NCI-H2196 (cell line): ENCODE measurements around the gene ANKS1A.

Experiments used
- DNase-seq: peaks from one replicate; lab custom pipeline; 2025; ENCODE audit not compliant: unreplicated experiment; lab: John Stamatoyannopoulos, UW

ANKS1A gene

DNA sequence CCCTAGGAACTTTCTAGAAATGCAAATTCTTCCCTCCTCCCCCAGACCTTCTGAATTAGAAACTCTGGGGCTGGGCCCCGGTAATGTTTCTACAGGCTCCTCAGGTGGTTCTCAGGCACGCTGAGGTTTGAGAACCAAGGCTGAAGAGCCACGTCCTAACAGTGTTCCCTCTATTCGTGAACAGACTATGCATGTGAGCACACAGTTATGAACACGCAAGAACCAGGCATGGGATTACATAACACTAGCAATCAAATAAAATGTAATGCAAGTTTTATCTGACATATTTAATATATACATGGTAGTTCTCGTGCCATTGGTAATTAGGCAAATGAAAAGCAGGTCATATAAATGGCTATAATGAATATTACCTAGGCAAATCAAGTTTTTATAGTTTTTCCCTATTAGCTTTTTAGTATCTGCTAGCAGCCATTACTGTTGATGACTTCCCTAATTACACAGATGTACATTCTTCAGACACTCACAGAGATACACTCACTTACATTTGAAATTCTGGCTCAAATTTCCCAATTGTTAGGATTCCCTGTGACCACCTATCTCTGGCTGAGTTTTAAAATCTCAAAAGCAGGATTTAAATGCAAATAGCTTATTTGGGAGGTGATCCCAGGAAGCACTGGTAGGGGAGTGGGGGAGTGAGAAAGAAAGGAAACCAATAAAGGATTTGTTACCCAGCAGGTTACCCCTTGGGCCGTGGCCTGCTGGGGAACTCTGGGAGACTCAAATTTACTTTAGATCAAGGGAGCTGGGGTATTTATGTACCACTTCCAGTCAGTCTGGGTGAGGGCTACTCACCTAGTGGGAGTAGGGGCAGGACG lies 148.0 kb downstream of the ANKS1A start:
- no peak for DNase-seq

DNA sequence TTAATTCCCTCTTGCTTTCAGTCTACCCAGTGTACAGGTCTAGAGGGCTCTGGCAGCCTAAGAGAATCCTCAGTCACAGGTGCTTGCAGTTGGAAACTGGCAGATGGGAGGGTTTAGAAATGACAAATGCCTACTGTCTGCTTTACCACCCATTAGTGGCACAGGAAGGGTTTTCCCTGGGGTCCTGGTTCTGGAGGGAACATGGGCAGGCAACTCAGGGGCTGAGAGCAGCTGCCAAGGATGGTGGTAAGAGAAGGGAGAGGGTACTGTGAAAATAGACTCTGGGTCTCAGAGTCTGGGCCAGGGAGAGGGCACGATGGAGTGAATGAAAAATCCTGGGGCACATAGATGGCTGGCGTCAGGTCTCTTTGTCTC lies 148.6 kb downstream of the ANKS1A start:
- no peak for DNase-seq

DNA sequence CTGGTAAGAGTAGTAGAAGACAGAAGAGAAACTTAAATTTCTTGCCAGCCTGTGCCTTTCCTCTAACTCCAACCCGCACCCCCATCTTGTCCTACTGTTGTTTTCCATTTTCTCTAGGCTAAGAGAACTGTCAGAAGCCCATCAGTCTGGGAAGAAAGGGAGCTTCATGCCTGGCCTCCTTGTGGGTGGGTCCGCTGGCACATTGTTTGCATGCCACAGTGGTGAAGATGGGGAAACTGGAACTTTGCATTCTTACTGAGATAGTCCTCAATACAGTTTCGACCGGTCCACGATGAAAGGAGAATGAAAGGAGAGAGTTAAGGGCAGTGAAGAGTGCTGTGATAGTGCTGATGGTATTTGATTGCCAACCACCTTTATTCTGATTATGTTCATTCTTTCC lies 149.0 kb downstream of the ANKS1A start:
- no peak for DNase-seq

GRCh38 chr6:35040398-35040797 lies 151.3 kb downstream of the ANKS1A start:
- no peak for DNase-seq

DNA sequence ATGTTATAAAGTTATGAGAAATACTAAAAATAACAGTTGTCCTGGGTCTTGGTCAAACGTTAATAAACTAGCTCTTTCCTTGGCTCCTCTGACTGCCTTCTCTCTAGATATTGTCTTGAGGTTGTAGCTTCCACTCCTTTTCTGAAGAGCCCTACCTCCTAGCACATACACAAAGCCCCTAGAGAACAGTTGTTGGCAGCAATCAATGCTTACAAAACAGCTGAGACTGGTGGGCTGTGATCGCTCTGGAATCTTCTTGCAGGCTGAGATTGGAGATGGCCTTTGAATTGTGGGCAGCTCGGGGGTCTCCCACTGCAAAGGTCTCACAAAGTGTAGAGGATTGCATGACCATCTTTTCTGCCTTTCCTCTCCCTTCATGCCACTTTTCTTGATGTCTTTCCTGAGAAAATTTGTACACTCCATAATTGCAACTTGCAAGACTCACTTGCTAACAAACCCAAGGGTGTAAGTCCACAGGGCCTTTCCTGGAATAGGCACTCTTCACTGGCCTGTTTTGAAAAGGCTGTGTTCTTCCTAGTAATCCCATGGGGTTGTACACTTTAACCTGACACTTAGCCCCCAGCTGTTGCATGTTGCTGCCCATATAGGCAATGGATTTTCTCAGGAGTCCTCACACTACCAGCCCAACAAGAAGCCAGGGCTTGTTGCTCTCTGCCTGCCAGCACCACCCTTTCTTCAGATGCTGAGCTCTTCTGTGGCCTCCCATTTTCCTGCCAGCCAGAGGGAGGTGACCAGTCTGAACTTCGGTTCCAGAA lies 152.2 kb downstream of the ANKS1A start:
- DNase-seq = no peak

DNA sequence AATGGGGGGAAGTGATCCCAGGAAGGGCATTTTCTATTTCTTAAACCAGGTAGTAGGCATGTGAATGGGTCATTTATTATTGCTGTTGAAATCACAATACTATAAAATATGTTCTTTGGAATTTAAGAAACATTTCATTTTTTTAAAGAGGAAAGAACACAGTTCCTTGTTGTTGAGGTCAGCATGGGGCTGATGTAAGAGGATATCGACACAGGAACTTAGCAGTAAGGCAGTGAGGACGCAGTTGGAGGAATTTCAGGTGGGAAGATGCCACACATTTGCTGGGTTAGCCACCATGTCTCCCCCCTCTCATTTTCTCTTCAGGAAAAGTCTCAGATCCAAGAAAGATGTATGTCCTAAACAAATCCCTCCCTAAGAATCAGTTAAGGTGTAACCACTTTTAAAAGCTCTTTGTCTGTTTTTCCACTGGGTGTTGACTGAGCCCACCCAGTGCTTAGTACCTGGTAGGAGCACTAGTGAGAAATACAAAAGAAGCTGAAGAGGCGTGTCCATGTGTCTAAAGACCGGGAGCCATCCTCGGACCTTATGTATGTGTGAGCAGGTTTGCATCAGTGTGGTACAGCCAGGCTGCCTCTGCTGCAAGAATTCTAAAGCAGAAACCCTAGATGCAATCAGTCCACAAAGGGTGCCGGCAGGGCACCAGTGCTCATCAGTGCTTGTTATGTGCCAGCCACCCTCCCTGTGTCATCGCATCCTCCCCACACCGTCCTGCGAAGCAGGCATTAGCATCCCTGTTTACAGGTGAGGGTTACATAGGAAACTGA lies 153.2 kb downstream of the ANKS1A start:
- no peak for DNase-seq

GRCh38 chr6:35043381-35044130 lies 154.5 kb downstream of the ANKS1A start:
- no peak for DNase-seq

GRCh38 chr6:35044145-35044745 lies 155.2 kb downstream of the ANKS1A start:
- peak; percentile 51 for DNase-seq

GRCh38 chr6:35044761-35045421 lies 155.8 kb downstream of the ANKS1A start:
- DNase-seq = peak; percentile 51

DNA sequence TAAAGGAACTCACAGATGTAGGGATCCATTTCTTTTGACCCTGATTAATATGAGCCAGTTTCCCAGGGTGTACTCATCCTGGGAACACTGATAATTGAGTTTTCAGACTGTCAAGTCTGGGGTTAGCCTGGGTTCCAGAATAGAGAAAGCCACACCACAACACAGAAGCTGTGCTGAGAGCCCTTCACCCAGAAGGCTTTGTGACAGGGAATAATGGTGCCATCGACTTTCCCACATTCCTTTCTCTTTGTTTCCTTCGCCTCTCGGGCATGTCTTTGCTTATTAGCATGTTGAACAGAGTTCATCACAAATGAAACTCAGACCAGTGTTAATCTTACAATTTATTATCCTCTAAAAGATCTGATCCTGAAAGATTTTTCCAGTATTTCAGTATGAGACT lies 157.0 kb downstream of the ANKS1A start:
- DNase-seq = no peak

DNA sequence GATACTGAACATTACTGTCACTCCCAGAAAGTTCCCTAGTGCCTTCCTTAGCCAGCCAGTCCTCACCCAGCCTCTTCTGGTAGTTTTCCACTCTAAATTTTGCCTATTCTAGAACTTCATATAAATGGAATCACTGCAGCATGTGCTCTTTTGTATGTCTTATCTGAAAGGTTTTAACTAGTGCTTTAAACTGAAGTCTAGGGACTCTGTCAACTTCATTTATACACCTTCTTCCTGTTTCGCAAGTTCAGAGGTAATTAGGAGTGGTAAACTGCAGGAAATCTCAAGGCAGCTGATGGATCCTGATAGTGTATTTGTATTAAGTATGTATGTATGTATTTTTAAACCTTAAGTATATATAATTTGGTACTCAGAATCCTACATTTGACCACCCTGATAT lies 157.8 kb downstream of the ANKS1A start:
- DNase-seq = no peak

DNA sequence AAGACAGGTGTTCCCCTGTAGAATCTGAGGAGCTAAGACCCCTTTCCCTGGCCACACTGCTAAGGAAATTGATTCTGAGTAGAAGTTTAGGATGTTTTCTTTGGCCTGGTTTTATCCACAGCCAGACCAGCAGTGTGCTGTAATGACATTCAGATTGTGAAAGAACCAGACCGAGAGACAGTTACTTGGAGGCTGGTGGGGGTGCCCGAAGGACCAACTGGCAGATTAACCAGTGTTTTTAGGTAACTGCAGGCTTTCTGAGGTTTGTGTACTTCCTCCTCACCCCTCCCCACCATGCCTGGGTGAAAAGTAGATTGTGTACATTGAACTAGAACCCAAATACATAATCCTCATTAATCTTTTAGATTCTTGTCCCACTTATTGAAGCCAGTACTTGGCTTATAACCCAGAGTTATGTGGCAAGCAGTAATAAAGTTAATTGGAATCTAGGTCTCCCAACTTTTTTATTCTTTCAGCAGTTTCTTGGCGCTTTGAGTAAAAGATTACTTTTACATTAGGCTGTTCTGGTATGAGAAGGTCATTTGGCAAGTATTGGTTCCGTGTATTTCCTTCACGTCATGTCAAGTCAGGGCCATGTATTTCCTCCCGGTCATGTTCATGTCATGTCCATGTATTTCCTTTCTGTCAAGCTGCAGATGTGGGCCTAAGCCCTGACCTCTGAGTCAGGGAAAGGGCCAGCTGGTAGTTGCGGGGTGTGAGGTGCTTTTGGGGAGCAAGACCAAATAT lies 158.4 kb downstream of the ANKS1A start:
- DNase-seq = no peak

DNA sequence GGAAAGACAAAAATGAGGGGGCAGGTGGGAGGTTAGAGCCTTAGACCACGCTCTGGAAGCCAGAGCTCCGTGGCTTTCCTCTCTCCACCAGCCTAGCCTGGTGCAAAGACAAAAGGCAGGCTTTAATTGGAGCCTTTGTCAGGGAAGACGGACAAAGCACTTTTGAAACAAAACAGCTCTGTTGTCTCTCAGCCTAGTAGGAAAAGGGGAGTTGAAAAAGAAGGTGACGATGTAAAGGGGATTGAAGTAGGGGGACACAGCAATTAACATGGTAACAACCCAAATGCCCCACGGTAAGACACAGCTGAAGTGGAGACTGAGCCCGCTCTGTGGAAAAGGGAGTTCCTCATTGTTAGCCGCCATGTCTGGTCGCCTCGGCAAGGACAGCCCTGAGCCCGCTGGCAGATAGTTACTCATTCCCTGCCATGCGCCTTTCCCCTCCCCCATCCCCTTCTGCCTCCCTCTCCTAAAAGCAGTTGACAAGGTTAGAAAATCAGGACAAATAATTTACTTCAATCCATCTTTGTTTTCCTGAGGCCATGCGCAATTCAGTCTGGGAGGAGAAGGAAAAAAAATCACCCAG lies 159.1 kb downstream of the ANKS1A start:
- DNase-seq = no peak

- DNase-seq = no peak
These were observed 159.6 kb downstream of the ANKS1A start for GRCh38 chr6:35048631-35049083.

GRCh38 chr6:35049156-35049735 lies 160.2 kb downstream of the ANKS1A start:
- no peak for DNase-seq

- no peak for DNase-seq
These were observed 161.1 kb downstream of the ANKS1A start for GRCh38 chr6:35049900-35050756.

- no peak for DNase-seq
These were observed 161.8 kb downstream of the ANKS1A start for GRCh38 chr6:35050757-35051330.
